Measurements from ENCODE around the gene SPATA45. TPM values are rescaled to one million over a fixed set of nuclear protein-coding genes. Genes with fewer than 3 reads are reported as not detected.

SPATA45 gene
- total and polyA plus RNA-seq, 2 of the 13 experiments (the other 11 are each of a cell fraction or from before 2014, with no cell fraction given) = 0.17 to 0.64 TPM

DNA sequence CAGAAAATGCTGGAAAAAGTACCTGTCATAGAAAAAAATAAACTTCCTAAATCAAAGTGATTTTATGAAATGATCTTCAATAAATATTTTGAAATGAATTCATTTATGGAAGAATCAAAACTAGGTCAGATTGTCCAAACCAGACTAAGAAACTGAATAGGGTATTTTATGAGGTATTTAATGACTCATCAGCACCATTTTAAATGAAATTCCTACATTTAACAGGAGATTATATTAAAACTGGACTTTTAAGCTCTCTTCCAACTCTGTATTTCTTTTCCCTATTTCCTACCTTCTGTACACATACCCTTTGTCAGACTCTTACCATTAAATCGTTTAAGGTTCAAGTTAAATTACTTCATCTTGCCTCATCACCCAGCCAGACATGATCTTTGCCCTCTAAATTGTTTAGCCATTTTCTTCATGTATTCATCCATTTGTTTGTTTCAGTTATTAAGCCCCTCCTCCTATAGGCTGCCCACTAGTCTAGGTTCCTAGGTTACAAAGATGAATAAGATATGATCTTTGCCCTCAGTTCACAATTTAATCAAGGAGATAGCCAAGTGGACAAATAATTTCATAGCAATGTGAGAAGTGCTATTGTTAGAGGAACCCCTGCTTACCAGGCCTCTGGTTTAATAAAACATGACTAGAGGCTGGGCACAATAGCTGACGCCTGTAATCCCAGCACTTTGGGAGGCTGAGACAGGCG is 30.7 kb downstream of the SPATA45 start (continued):
- TF ChIP-seq, protein P1, sequence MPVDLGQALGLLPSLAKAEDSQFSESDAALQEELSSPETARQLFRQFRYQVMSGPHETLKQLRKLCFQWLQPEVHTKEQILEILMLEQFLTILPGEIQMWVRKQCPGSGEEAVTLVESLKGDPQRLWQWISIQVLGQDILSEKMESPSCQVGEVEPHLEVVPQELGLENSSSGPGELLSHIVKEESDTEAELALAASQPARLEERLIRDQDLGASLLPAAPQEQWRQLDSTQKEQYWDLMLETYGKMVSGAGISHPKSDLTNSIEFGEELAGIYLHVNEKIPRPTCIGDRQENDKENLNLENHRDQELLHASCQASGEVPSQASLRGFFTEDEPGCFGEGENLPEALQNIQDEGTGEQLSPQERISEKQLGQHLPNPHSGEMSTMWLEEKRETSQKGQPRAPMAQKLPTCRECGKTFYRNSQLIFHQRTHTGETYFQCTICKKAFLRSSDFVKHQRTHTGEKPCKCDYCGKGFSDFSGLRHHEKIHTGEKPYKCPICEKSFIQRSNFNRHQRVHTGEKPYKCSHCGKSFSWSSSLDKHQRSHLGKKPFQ (CRISPR knock-in tag; IDR thresholded peaks at IDR 0.05; ENCODE audit: insufficient replicate concordance) = no peak
- TF ChIP-seq FLYWCH1 (CRISPR knock-in tag; IDR thresholded peaks at IDR 0.05) (no peak), ZNF530 (CRISPR knock-in tag; IDR thresholded peaks at IDR 0.05; ENCODE audit: low read depth) (no peak), TGIF2 (CRISPR knock-in tag; IDR thresholded peaks at IDR 0.05) (no peak), EEA1 (CRISPR knock-in tag; IDR thresholded peaks at IDR 0.05; ENCODE audit: borderline replicate concordance) (no peak), KLF9 (CRISPR knock-in tag; IDR thresholded peaks at IDR 0.05; ENCODE audit: low read depth) (no peak), ZNF260 (CRISPR knock-in tag; IDR thresholded peaks at IDR 0.05; ENCODE audit: borderline replicate concordance, low read depth) (no peak), GATAD2A (CRISPR knock-in tag; IDR thresholded peaks at IDR 0.05) (peak; percentile 84), NFE2 (CRISPR knock-in tag; IDR thresholded peaks at IDR 0.05) (no peak), ZNF569 (CRISPR knock-in tag; IDR thresholded peaks at IDR 0.05; ENCODE audit: borderline replicate concordance) (no peak), BRD4 (CRISPR knock-in tag; IDR thresholded peaks at IDR 0.05) (no peak), JARID2 (CRISPR knock-in tag; IDR thresholded peaks at IDR 0.05; ENCODE audit: insufficient replicate concordance) (no peak), RFXANK (CRISPR knock-in tag; IDR thresholded peaks at IDR 0.05) (0 out of 2 replicates have a peak, but pooled peaks have one; percentile 4), ZNF343 (CRISPR knock-in tag; IDR thresholded peaks at IDR 0.05) (no peak), SRY (CRISPR knock-in tag; IDR thresholded peaks at IDR 0.05) (no peak), REXO4 (CRISPR knock-in tag; IDR thresholded peaks at IDR 0.05; ENCODE audit: borderline replicate concordance) (no peak), NCOA2 (CRISPR knock-in tag; IDR thresholded peaks at IDR 0.05) (peak; percentile 74), ZNF572 (CRISPR knock-in tag; IDR thresholded peaks at IDR 0.05) (no peak)
- TF ChIP-seq, protein P2, sequence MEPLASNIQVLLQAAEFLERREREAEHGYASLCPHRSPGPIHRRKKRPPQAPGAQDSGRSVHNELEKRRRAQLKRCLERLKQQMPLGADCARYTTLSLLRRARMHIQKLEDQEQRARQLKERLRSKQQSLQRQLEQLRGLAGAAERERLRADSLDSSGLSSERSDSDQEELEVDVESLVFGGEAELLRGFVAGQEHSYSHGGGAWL (CRISPR knock-in tag; IDR thresholded peaks at IDR 0.05) = no peak
- TF ChIP-seq, protein P3, sequence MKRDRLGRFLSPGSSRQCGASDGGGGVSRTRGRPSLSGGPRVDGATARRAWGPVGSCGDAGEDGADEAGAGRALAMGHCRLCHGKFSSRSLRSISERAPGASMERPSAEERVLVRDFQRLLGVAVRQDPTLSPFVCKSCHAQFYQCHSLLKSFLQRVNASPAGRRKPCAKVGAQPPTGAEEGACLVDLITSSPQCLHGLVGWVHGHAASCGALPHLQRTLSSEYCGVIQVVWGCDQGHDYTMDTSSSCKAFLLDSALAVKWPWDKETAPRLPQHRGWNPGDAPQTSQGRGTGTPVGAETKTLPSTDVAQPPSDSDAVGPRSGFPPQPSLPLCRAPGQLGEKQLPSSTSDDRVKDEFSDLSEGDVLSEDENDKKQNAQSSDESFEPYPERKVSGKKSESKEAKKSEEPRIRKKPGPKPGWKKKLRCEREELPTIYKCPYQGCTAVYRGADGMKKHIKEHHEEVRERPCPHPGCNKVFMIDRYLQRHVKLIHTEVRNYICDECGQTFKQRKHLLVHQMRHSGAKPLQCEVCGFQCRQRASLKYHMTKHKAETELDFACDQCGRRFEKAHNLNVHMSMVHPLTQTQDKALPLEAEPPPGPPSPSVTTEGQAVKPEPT (CRISPR knock-in tag; IDR thresholded peaks at IDR 0.05; ENCODE audit: low read depth) = no peak
- TF ChIP-seq, protein P4, sequence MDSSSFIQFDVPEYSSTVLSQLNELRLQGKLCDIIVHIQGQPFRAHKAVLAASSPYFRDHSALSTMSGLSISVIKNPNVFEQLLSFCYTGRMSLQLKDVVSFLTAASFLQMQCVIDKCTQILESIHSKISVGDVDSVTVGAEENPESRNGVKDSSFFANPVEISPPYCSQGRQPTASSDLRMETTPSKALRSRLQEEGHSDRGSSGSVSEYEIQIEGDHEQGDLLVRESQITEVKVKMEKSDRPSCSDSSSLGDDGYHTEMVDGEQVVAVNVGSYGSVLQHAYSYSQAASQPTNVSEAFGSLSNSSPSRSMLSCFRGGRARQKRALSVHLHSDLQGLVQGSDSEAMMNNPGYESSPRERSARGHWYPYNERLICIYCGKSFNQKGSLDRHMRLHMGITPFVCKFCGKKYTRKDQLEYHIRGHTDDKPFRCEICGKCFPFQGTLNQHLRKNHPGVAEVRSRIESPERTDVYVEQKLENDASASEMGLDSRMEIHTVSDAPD (CRISPR knock-in tag; IDR thresholded peaks at IDR 0.05) = no peak
- TF ChIP-seq, protein P5, sequence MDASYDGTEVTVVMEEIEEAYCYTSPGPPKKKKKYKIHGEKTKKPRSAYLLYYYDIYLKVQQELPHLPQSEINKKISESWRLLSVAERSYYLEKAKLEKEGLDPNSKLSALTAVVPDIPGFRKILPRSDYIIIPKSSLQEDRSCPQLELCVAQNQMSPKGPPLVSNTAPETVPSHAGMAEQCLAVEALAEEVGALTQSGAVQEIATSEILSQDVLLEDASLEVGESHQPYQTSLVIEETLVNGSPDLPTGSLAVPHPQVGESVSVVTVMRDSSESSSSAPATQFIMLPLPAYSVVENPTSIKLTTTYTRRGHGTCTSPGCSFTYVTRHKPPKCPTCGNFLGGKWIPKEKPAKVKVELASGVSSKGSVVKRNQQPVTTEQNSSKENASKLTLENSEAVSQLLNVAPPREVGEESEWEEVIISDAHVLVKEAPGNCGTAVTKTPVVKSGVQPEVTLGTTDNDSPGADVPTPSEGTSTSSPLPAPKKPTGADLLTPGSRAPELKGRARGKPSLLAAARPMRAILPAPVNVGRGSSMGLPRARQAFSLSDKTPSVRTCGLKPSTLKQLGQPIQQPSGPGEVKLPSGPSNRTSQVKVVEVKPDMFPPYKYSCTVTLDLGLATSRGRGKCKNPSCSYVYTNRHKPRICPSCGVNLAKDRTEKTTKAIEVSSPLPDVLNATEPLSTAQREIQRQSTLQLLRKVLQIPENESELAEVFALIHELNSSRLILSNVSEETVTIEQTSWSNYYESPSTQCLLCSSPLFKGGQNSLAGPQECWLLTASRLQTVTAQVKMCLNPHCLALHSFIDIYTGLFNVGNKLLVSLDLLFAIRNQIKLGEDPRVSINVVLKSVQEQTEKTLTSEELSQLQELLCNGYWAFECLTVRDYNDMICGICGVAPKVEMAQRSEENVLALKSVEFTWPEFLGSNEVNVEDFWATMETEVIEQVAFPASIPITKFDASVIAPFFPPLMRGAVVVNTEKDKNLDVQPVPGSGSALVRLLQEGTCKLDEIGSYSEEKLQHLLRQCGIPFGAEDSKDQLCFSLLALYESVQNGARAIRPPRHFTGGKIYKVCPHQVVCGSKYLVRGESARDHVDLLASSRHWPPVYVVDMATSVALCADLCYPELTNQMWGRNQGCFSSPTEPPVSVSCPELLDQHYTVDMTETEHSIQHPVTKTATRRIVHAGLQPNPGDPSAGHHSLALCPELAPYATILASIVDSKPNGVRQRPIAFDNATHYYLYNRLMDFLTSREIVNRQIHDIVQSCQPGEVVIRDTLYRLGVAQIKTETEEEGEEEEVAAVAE (CRISPR knock-in tag; IDR thresholded peaks at IDR 0.05; ENCODE audit: borderline replicate concordance) = no peak

Measured in HepG2 (cell line).